Measurements from ENCODE around the gene EXT2.
A peak's percentile ranks its signal among the peaks of the same experiment; 100 is the strongest.

The EXT2 gene

DNA sequence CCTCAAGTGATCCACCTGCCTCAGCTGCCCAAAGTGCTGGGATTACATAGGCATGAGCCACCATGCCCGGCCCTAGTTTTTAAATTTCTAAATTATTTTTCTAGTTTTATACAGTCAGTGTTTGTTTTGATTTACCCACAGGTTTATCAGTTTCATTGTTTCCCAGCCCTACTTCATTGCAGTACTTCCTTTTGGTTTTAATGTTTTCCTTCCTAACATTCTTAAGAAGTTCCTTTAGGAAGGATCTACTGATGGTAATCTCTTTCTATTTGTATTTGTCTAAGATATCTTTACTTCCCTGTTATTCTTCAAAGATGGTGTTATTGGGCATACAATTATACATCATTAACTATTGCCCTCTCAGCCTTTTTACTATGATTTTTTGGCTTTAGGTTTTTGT lies 4.9 kb upstream of the EXT2 start:
- in situ Hi-C loops (cut with HindIII; ENCODE audit: low sequenced_read_pairs), result no loop called here
- no peak overlapping the region for H3K4me3 ChIP-seq (ENCODE audit: low read depth, low read length)
- DNase-seq (ENCODE audit: low read depth), result no peak
- no peak for TF ChIP-seq CTCF (IDR thresholded peaks at IDR 0.05; ENCODE audit: low read depth, low read length, missing control alignments)

DNA sequence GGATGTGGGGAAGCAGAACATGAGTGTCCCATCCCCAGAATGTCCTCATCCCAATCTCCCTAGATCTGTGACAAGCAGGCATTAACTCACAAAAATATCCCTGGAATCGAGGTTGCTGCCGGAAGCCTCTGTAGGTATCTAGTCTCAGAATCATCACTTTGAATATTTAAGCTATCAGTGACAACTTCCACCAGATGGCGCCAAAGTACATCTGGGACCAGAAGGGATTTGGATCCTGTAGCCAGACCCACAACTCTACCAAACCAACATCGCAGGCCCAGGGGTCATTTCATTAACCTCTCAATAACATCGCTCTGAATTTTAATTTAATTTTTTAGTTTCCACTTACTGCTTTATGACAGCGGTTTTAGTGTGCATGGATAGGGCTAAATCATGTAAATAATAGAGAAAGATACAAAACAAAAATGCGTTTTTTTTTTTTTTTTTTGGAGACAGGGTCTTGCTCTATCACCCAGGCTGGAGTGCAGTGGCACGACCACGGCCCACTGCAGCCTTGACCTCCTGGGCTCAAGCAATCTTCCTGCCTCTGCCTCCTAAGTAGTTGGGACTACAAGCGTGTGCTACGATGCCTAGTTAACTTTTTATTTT lies 1.1 kb upstream of the EXT2 start:
- in situ Hi-C loops (cut with HindIII; ENCODE audit: low sequenced_read_pairs), result no loop called here
- peak; percentile 73 for DNase-seq (ENCODE audit: low read depth)
- no peak overlapping the region for H3K4me3 ChIP-seq (ENCODE audit: low read depth, low read length)
- TF ChIP-seq CTCF (IDR thresholded peaks at IDR 0.05; ENCODE audit: low read depth, low read length, missing control alignments), result peak; percentile 88

DNA sequence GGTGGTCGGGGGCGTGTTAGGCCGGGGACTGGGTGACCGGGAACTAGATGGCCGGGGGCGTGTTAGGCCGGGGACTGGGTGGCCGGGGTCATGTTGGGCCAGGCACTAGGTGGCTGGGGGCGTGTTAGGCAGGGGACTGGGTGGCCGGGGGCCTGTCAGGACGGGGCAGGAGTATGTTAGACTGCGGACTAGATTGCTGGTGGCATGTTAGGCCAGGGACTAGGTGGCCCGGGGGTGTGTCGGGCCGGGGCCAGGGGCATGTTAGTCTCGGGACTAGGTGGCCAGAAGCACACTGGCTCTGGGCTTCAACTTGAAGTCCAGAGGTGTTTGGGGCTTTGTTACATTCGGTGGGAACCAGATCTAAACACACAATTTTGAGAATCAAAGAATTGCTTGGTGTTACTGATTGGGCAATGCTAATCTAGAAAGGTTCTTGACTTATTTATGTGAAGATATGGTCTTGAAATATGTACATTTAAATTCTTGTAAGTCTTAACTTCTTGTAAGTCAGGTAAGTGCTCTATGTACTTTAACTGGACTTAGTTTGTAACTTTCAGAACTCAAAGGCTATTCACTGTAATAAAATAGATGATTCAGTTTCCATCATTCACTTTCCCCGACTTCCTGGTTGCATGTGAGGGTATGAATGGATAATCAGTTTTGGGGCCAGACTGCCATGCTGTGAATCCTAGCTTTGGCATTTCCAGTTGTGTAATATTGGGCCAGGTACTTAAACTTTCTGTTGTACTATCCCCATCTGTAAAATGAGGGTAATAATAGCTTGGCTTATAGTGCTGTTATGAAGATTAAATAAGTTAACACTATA lies 1.1 kb downstream of the EXT2 start:
- peak overlapping the region; percentile 55 for H3K4me3 ChIP-seq (ENCODE audit: low read depth, low read length)
- TF ChIP-seq CTCF (IDR thresholded peaks at IDR 0.05; ENCODE audit: low read depth, low read length, missing control alignments), result no peak
- in situ Hi-C loops (cut with HindIII; ENCODE audit: low sequenced_read_pairs), result no loop called here
- no peak for DNase-seq (ENCODE audit: low read depth)

DNA sequence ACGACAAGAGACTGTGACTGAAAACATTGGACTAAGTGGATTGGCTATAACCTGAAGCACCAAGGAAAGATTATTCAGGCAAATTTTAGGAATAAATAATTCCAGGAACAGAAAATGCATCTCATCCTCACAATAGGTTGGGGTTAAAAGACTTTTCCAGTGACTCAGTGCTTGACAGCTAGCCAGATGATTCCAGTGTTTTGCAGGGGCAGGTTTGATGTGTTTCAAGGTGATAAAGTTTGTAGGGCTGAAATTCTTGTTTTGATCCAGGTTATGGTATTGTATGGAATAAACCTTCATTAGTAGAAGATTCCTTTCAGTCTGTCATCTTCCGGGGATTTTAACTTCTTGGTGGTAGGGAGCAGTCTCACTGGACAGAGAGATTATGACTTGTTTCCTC lies 2.3 kb downstream of the EXT2 start:
- TF ChIP-seq CTCF (IDR thresholded peaks at IDR 0.05; ENCODE audit: low read depth, low read length, missing control alignments), result no peak
- in situ Hi-C loops (cut with HindIII; ENCODE audit: low sequenced_read_pairs), result no loop called here
- no peak for DNase-seq (ENCODE audit: low read depth)

DNA sequence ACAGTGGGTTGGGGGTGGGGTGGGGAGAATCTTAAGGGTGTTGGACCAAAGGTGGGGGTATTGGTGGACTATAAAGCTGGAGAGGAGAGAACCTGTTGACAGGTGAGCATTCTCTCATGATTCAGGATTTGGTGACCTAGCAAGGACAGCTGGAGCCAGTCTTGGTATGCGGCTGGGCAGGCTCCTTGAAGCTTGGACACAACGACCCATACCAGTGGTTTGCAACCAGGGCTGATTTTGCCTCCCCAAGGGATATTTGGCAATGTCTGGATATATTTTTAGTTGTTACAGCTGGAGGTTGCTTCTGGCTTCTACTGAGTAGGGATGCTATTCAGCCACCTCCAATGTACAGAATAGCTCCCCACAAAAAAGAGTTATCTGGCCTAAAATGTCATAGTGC lies 5.6 kb downstream of the EXT2 start:
- no peak for TF ChIP-seq CTCF (IDR thresholded peaks at IDR 0.05; ENCODE audit: low read depth, low read length, missing control alignments)
- no peak for DNase-seq (ENCODE audit: low read depth)
- in situ Hi-C loops (cut with HindIII; ENCODE audit: low sequenced_read_pairs), result loop anchor here (25.0 kb wide), 1 partner anchor 436 kb away; no protein-coding TSS in a partner anchor
- H3K4me3 ChIP-seq (ENCODE audit: low read depth, low read length), result no peak overlapping the region

More for the DNA sequence above, 2.3 kb downstream of the EXT2 start:
- H3K4me3 ChIP-seq (ENCODE audit: low read depth, low read length), result no peak overlapping the region

DNA sequence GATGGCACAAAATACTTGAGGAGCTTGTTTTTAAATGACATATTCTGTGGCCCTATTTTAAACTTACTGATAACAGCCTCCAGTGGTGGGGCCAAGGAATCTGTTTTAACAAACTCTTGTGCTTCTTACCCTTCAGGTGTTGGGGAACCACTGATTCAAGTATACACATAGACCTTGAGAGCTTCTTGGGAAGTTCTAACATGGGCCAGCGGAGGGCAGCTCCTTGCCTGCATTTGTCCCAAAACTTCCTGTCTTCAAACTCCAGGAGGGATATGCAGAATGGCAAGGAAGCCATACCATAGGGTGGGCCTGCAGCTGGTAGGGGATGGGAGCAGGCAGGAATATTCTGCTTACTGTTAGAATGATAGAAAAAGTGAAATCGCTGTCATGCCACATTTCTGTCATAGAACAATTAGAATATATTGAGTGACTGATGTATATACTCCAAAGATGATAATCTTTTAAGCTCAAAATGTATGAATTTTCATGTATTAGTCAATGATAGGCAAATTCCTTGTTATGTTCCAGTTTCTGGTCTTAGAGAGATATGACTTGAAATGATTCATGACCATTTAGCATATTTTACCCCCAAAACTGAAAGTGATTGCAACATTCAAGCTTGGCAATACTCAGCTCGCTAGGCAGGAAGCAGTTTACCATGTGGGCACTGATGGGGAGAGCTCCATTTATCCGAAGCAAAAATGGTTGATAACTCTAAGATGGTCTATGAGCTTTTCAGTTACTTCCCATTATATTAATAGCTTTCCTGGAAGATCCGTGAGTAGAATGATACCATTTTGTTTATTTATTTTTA lies 9.2 kb downstream of the EXT2 start:
- in situ Hi-C loops (cut with HindIII; ENCODE audit: low sequenced_read_pairs), result loop anchor here (25.0 kb wide), 1 partner anchor 433 kb away; no protein-coding TSS in a partner anchor
- no peak for TF ChIP-seq CTCF (IDR thresholded peaks at IDR 0.05; ENCODE audit: low read depth, low read length, missing control alignments)
- no peak for DNase-seq (ENCODE audit: low read depth)
- H3K4me3 ChIP-seq (ENCODE audit: low read depth, low read length), result no peak overlapping the region

All from astrocyte of the cerebellum (primary cell).